HepG2 (cell line): ENCODE measurements around the gene TSPAN18. TPM values are rescaled to one million over a fixed set of nuclear protein-coding genes. Genes with fewer than 3 reads are reported as not detected.

Source experiments
- ATAC-seq: fragments of 200-7000 bp; cut with Tn5 transposase; 3 replicates; pipeline ENCODE4 v1.9.1; 2020; ENCODE audit warnings: mild to moderate bottlenecking, moderate library complexity
- BruUV-seq: library from RNA; stranded (reverse); fragments of 400-500 nt; replicated peaks from 2 replicates; lab custom pipeline; 2021; lab: Mats Ljungman, UMichigan
- CTCF ChIA-PET: fragments of 300-600 bp; formaldehyde crosslinking; extraction: SDS; loops from one replicate; lab custom pipeline; 2021; ENCODE audit warnings: low total read pairs, inconsistent platforms, low intra/inter-chr PET ratio; lab: Yijun Ruan, JAX
- POLR2A ChIA-PET: fragments of 350-600 bp; sonication (Branson Sonifier 250); formaldehyde crosslinking; loops from one replicate; lab custom pipeline; 2020; ENCODE audit warnings: antibody characterized with exemption, inconsistent platforms; lab: Yijun Ruan, JAX
- DNase-seq: peaks from one replicate; pipeline ENCODE4 v3.0.0-alpha.2; 2015; ENCODE audit warnings: low spot score
- FAIRE-seq: peaks from 3 replicates; lab custom pipeline; 2011; peaks lifted over from hg19 to GRCh38; lab: Jason Lieb, UNC
- H2AFZ ChIP-seq: one replicate; pipeline ENCODE4 v1.6.1; 2011; ENCODE audit warnings: low read length, inconsistent platforms
- H3K27ac ChIP-seq: fragments of 300-600 bp; 3 replicates; pipeline ENCODE4 v1.8.0; 2011; ENCODE audit warnings: mixed run types, mild to moderate bottlenecking, mixed read lengths, low read length, inconsistent platforms; ENCODE audit not compliant: insufficient read depth; ENCODE audit errors: extremely low read length
- H3K27me3 ChIP-seq, 2 experiments: fragments of 200-600 bp in 1 of 2; 2 replicates in 1 of 2; 3 replicates in 1 of 2; pipeline versions ENCODE4 v1.6.0 to v1.8.0; 2011; ENCODE audit warnings: low read length in 2 of 2, mild to moderate bottlenecking in 2 of 2, moderate library complexity in 2 of 2, inconsistent platforms in 1 of 2; ENCODE audit not compliant: insufficient read depth in 2 of 2, control insufficient read depth in 1 of 2
- H3K36me3 ChIP-seq, 2 experiments: fragments of 200-600 bp in 1 of 2; replicated peaks in 1 of 2; 2 replicates in 1 of 2; 3 replicates in 1 of 2; pipeline versions ENCODE4 v1.5.1 to v1.8.0; 2011; ENCODE audit warnings: low read length in 2 of 2, inconsistent platforms in 1 of 2; ENCODE audit not compliant: insufficient read depth in 2 of 2, control insufficient read depth in 1 of 2
- H3K4me1 ChIP-seq: 2 replicates; pipeline ENCODE4 v1.5.1; 2012; ENCODE audit warnings: low read length, inconsistent platforms; ENCODE audit not compliant: insufficient read depth
- H3K4me2 ChIP-seq: 2 replicates; pipeline ENCODE4 v1.6.0; 2011; ENCODE audit warnings: low read depth, low read length, inconsistent platforms
- H3K4me3 ChIP-seq, 3 experiments: fragments of 200-600 bp in 1 of 3; sonication (generic), shearing (Covaris generic) in 1 of 3; replicated peaks in 1 of 3; 2 replicates each; pipeline ENCODE4 v1.5.1; 2011 to 2016; ENCODE audit warnings: low read length in 3 of 3, inconsistent platforms in 2 of 3, low read depth in 2 of 3, mild to moderate bottlenecking in 2 of 3, control low read depth in 1 of 3, mixed read lengths in 1 of 3; ENCODE audit not compliant: insufficient read depth in 1 of 3
- H3K79me2 ChIP-seq: one replicate; pipeline ENCODE4 v1.6.1; 2011; ENCODE audit warnings: low read length, inconsistent platforms; ENCODE audit not compliant: insufficient read depth
- H3K9ac ChIP-seq: 2 replicates; pipeline ENCODE4 v1.6.0; 2011; ENCODE audit warnings: mild to moderate bottlenecking, low read depth, low read length, inconsistent platforms; ENCODE audit not compliant: insufficient read depth
- H3K9me3 ChIP-seq: 2 replicates; pipeline ENCODE4 v1.5.1; 2012; ENCODE audit warnings: mild to moderate bottlenecking, low read length
- H4K20me1 ChIP-seq: 2 replicates; pipeline ENCODE4 v1.6.0; 2011; ENCODE audit warnings: inconsistent platforms, mild to moderate bottlenecking, low read length, moderate library complexity; ENCODE audit not compliant: insufficient read depth
- EEA1 ChIP-seq: sonication (generic); formaldehyde crosslinking; IDR thresholded peaks from 2 replicates; pipeline ENCODE4 v1.5.1; 2020; ENCODE audit warnings: mild to moderate bottlenecking, missing genetic modification reagents, borderline replicate concordance
- HNRNPLL ChIP-seq: fragments of 200-400 bp; formaldehyde crosslinking; IDR thresholded peaks from 2 replicates; pipeline ENCODE4 v1.6.1; 2017; ENCODE audit warnings: mild to moderate bottlenecking, low read depth, low read length; ENCODE audit not compliant: poor library complexity, severe bottlenecking
- PITX1 ChIP-seq: sonication (generic); formaldehyde crosslinking; IDR thresholded peaks from 2 replicates; pipeline ENCODE4 v1.5.1; 2020; ENCODE audit warnings: mild to moderate bottlenecking, missing genetic modification reagents
- ZKSCAN1 ChIP-seq: fragments of 150-350 bp; IDR thresholded peaks from 2 replicates; pipeline ENCODE4 v1.6.1; 2014; ENCODE audit warnings: low read length
- WGBS: methylation state at CpG from one replicate; pipeline ENCODE4 v1.1.6; 2017; ENCODE audit warnings: low lambda C conversion rate; 5-methylcytosine and 5-hydroxymethylcytosine counted together
- in situ Hi-C: cut with HindIII; loops from 2 replicates; pipeline ENCODE4 v1.10.0; 2017; ENCODE audit warnings: low pct_unique_long_range_greater_than_20kb; ENCODE audit not compliant: extremely low pct_ligation_motif_present
- intact Hi-C: fragments of 100-400 bp; cut with micrococcal nuclease; formaldehyde crosslinking; loops from one replicate; pipeline ENCODE4 v1.10.0; 2022; ENCODE audit not compliant: unreplicated experiment
- polyA plus RNA-seq, 8 experiments: library from polyadenylated mRNA; depleted of rRNA in 3 of 8; stranded (reverse) in 7 of 8; unstranded in 1 of 8; fragments of >200 nt; fragmentation: Illumina TruSeq in 4 of 8; extraction: Trizol in 4 of 8; gene quantifications; 2 replicates each; pipeline versions ENCODE4 v1.2.1 to v1.2.3, GENCODE V29; 2011 to 2016; ENCODE audit warnings: low read depth in 4 of 8, missing spikeins in 1 of 8, mixed read lengths in 1 of 8; ENCODE audit not compliant: insufficient read depth in 1 of 8
- total RNA-seq, 5 experiments: library from RNA; depleted of rRNA; stranded (reverse); fragments of >200 nt; fragmentation: Illumina TruSeq; extraction: Trizol; gene quantifications; 2 replicates each; pipeline ENCODE4 v1.2.3, GENCODE V29; 2016; ENCODE audit warnings: low read depth in 1 of 5
- TF ChIP-seq, protein P1 (sequence below): sonication (generic); formaldehyde crosslinking; IDR thresholded peaks from 2 replicates; pipeline ENCODE4 v1.4.0; 2020; ENCODE audit warnings: missing genetic modification reagents
- TF ChIP-seq, protein P2 (sequence below): sonication (generic); formaldehyde crosslinking; IDR thresholded peaks from 2 replicates; pipeline ENCODE4 v1.4.0; 2020; ENCODE audit warnings: mild to moderate bottlenecking, missing genetic modification reagents, borderline replicate concordance
- TF ChIP-seq, protein P3 (sequence below): sonication (generic); formaldehyde crosslinking; IDR thresholded peaks from 2 replicates; pipeline ENCODE4 v1.9.0; 2021; ENCODE audit warnings: missing genetic modification reagents, mild to moderate bottlenecking, borderline replicate concordance

The TSPAN18 gene
- total and polyA plus RNA-seq, 2 of the 13 experiments (the other 11 are each of a cell fraction or from before 2014, with no cell fraction given): not detected

DNA sequence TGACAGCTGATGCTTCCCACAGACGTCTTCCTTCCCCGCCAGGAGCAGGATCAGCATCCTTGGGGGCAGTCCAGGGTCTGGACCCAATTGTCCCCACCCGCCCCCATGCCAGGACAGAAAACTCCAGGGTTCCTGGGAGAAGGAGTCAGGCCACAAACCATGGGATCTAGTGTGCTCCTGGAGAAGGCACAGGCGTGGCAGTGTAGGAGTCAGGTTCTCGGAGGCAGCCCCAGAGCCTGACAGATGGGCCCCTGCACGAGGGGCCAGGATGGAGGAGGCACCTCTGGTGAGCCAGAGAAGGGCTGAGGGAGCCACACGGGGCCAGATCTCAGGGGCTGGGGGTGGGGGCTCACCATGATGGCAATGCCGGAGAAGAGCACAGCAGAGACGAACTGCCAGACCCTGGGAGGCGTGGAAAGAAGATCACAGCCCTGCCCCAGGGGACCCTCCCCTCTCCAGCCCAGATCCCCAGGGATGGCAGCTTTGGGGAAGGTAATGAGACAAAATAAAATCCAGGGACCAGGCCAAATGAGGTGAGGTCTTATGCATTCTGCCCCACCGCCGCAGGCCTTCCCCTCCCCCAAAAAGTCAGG, 210.3 kb downstream of the TSPAN18 start:
- H3K36me3 ChIP-seq: no peaks in the 10 kb centered on the region
- no peak for DNase-seq
- H2AFZ ChIP-seq: no peak overlapping the region
- no peaks in the 10 kb centered on the region for H3K9me3 ChIP-seq
- no peak overlapping the region for H3K4me3 ChIP-seq
- H3K27ac ChIP-seq: no peak overlapping the region
- POLR2A ChIA-PET: interaction anchor here (1.2 to 1.3 kb wide), 2 partner anchors 167 to 168 kb away, joined by 4 read pairs; no protein-coding TSS in a partner anchor
- no peak for ATAC-seq
- no TSS peak for BruUV-seq
- H3K4me2 ChIP-seq: no peak overlapping the region
- H4K20me1 ChIP-seq: no peaks in the 10 kb centered on the region
- H3K4me1 ChIP-seq: no peaks in the 10 kb centered on the region
- H3K9ac ChIP-seq: no peak overlapping the region
- no peak for FAIRE-seq
- H3K79me2 ChIP-seq: no peaks in the 10 kb centered on the region
- H3K27me3 ChIP-seq: peaks cover 10 to 42% of the 10 kb centered on the region in 2 experiments; a peak in 4 of 5 replicates
- no peak for TF ChIP-seq EEA1
- TF ChIP-seq HNRNPLL: no peak
- TF ChIP-seq, protein P1, sequence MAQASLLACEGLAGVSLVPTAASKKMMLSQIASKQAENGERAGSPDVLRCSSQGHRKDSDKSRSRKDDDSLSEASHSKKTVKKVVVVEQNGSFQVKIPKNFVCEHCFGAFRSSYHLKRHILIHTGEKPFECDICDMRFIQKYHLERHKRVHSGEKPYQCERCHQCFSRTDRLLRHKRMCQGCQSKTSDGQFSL (CRISPR knock-in tag): no peak
- TF ChIP-seq, protein P2, sequence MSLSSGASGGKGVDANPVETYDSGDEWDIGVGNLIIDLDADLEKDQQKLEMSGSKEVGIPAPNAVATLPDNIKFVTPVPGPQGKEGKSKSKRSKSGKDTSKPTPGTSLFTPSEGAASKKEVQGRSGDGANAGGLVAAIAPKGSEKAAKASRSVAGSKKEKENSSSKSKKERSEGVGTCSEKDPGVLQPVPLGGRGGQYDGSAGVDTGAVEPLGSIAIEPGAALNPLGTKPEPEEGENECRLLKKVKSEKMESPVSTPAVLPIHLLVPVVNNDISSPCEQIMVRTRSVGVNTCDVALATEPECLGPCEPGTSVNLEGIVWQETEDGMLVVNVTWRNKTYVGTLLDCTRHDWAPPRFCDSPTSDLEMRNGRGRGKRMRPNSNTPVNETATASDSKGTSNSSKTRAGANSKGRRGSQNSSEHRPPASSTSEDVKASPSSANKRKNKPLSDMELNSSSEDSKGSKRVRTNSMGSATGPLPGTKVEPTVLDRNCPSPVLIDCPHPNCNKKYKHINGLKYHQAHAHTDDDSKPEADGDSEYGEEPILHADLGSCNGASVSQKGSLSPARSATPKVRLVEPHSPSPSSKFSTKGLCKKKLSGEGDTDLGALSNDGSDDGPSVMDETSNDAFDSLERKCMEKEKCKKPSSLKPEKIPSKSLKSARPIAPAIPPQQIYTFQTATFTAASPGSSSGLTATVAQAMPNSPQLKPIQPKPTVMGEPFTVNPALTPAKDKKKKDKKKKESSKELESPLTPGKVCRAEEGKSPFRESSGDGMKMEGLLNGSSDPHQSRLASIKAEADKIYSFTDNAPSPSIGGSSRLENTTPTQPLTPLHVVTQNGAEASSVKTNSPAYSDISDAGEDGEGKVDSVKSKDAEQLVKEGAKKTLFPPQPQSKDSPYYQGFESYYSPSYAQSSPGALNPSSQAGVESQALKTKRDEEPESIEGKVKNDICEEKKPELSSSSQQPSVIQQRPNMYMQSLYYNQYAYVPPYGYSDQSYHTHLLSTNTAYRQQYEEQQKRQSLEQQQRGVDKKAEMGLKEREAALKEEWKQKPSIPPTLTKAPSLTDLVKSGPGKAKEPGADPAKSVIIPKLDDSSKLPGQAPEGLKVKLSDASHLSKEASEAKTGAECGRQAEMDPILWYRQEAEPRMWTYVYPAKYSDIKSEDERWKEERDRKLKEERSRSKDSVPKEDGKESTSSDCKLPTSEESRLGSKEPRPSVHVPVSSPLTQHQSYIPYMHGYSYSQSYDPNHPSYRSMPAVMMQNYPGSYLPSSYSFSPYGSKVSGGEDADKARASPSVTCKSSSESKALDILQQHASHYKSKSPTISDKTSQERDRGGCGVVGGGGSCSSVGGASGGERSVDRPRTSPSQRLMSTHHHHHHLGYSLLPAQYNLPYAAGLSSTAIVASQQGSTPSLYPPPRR: no peak
- TF ChIP-seq, protein P3, sequence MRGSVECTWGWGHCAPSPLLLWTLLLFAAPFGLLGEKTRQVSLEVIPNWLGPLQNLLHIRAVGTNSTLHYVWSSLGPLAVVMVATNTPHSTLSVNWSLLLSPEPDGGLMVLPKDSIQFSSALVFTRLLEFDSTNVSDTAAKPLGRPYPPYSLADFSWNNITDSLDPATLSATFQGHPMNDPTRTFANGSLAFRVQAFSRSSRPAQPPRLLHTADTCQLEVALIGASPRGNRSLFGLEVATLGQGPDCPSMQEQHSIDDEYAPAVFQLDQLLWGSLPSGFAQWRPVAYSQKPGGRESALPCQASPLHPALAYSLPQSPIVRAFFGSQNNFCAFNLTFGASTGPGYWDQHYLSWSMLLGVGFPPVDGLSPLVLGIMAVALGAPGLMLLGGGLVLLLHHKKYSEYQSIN (CRISPR knock-in tag): no peak
- TF ChIP-seq PITX1 (CRISPR knock-in tag): no peak
- TF ChIP-seq ZKSCAN1: no peak
- WGBS: 5% methylated on average over 3 of the region's 12 CpGs
- in situ Hi-C loops: loop anchor here (5.0 to 10.0 kb wide), 2 partner anchors 170 to 398 kb away; no protein-coding TSS in a partner anchor
- CTCF ChIA-PET: interaction anchor here (1.2 to 2.3 kb wide), 3 partner anchors 166 to 396 kb away, joined by 6 to 39 read pairs (median 33); no protein-coding TSS in a partner anchor
- intact Hi-C loops: loop anchor here (1.0 to 2.0 kb wide), 3 partner anchors 80 to 356 kb away; no protein-coding TSS in a partner anchor
